ENCODE results near the gene CIRBP. TPM values are rescaled to one million over a fixed set of nuclear protein-coding genes. Genes with fewer than 3 reads are reported as not detected.

Gene CIRBP
- total and polyA plus RNA-seq, 9 of the 15 experiments (the other 6 are each of a cell fraction or from before 2014, with no cell fraction given): 20.5 to 327 (median 176) TPM

DNA sequence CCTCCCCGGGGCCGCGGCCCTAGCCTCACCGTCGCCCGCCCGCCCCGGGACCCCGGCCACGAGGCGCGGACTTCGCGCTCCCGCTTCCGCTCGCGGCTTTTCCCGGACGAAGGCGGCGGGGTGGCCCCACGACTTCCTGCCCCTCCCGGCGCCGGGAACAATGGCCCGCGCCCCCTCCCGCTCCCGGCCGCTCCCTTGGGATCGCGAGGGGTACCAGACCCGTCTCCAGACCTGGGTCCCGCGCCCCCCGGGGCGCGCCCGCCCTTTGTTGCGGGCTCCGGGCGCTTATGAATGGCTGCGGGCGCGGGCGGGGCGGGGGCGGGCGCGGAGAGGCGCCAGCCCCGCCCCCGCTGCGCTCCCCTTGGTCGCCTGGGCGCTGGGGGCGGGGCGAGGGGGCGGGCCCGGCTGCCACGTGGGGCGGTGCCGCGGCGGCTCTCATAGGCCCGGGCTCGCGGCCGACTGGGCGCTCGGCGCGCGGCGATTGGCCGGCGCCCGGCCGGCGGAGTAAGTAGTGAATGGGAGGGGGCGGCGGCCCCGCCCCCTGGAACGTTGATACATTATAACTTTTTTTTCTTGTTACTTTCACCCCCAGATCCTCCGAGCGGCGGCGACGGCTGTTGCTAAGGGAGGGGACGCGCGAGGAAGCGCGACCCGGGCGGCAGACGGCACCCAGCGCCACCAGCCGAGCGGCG is 19.7 kb upstream of the CIRBP start (continued):
- TF ChIP-seq RAD51 (IDR thresholded peaks at IDR 0.05; ENCODE audit: borderline replicate concordance, low read depth): no peak
- no peak for TF ChIP-seq ZBTB8A (IDR thresholded peaks at IDR 0.05; ENCODE audit: partially characterized antibody)
- no peak for TF ChIP-seq TAF9B (IDR thresholded peaks at IDR 0.05; ENCODE audit: partially characterized antibody)
- TF ChIP-seq SLC30A9 (CRISPR knock-in tag; IDR thresholded peaks at IDR 0.05): no peak
- TF ChIP-seq TAF7 (tag; IDR thresholded peaks at IDR 0.05): no peak
- no peak for TF ChIP-seq ARID2 (IDR thresholded peaks at IDR 0.05)
- no peak for TF ChIP-seq ZNF830 (CRISPR knock-in tag; IDR thresholded peaks at IDR 0.05)
- no peak for TF ChIP-seq XRCC3 (IDR thresholded peaks at IDR 0.05)
- TF ChIP-seq PHB2 (IDR thresholded peaks at IDR 0.05; ENCODE audit: low read depth): no peak
- TF ChIP-seq PCBP1 (IDR thresholded peaks at IDR 0.05; ENCODE audit: low read depth, low read length, poor library complexity, severe bottlenecking): peak; percentile 86
- no peak for TF ChIP-seq MAFG (tag; conservative IDR thresholded peaks at IDR 0.05)
- TF ChIP-seq, protein P1, sequence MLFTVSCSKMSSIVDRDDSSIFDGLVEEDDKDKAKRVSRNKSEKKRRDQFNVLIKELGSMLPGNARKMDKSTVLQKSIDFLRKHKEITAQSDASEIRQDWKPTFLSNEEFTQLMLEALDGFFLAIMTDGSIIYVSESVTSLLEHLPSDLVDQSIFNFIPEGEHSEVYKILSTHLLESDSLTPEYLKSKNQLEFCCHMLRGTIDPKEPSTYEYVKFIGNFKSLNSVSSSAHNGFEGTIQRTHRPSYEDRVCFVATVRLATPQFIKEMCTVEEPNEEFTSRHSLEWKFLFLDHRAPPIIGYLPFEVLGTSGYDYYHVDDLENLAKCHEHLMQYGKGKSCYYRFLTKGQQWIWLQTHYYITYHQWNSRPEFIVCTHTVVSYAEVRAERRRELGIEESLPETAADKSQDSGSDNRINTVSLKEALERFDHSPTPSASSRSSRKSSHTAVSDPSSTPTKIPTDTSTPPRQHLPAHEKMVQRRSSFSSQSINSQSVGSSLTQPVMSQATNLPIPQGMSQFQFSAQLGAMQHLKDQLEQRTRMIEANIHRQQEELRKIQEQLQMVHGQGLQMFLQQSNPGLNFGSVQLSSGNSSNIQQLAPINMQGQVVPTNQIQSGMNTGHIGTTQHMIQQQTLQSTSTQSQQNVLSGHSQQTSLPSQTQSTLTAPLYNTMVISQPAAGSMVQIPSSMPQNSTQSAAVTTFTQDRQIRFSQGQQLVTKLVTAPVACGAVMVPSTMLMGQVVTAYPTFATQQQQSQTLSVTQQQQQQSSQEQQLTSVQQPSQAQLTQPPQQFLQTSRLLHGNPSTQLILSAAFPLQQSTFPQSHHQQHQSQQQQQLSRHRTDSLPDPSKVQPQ (CRISPR knock-in tag; IDR thresholded peaks at IDR 0.05; ENCODE audit: borderline replicate concordance): no peak
- peak in 1 of 2 experiments; percentile 7; a peak in 1 of 4 replicates for TF ChIP-seq TBL1XR1 (IDR thresholded peaks at IDR 0.05; ENCODE audit: low read length in 2 of 2)
- TF ChIP-seq RFX5 (IDR thresholded peaks at IDR 0.05; ENCODE audit: low read depth, low read length): no peak
- no peak for TF ChIP-seq IFI16 (CRISPR knock-in tag; IDR thresholded peaks at IDR 0.05)
- peak; percentile 70; the same call in 1 of the 2 replicates for TF ChIP-seq POLR2AphosphoS5 (IDR thresholded peaks at IDR 0.05; ENCODE audit: control insufficient read depth, insufficient read depth, low read depth, low read length)
- TF ChIP-seq ZNF263 (CRISPR knock-in tag; IDR thresholded peaks at IDR 0.05; ENCODE audit: borderline replicate concordance): no peak
- no peak for TF ChIP-seq BCL6 (CRISPR knock-in tag; IDR thresholded peaks at IDR 0.05)
- no peak for TF ChIP-seq SMARCB1 (IDR thresholded peaks at IDR 0.05; ENCODE audit: insufficient read length, low read depth)
- TF ChIP-seq, protein P2, sequence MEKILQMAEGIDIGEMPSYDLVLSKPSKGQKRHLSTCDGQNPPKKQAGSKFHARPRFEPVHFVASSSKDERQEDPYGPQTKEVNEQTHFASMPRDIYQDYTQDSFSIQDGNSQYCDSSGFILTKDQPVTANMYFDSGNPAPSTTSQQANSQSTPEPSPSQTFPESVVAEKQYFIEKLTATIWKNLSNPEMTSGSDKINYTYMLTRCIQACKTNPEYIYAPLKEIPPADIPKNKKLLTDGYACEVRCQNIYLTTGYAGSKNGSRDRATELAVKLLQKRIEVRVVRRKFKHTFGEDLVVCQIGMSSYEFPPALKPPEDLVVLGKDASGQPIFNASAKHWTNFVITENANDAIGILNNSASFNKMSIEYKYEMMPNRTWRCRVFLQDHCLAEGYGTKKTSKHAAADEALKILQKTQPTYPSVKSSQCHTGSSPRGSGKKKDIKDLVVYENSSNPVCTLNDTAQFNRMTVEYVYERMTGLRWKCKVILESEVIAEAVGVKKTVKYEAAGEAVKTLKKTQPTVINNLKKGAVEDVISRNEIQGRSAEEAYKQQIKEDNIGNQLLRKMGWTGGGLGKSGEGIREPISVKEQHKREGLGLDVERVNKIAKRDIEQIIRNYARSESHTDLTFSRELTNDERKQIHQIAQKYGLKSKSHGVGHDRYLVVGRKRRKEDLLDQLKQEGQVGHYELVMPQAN (IDR thresholded peaks at IDR 0.05; ENCODE audit: borderline replicate concordance): no peak
- TF ChIP-seq SMAD4 (CRISPR knock-in tag; conservative IDR thresholded peaks at IDR 0.05): 0 out of 2 replicates have a peak, but pooled peaks have one; percentile 13
- TF ChIP-seq ZNF184 (CRISPR knock-in tag; IDR thresholded peaks at IDR 0.05): no peak
- no peak for TF ChIP-seq CBFA2T3 (IDR thresholded peaks at IDR 0.05)
- TF ChIP-seq RBM15 (IDR thresholded peaks at IDR 0.05; ENCODE audit: insufficient read depth, low read length): no peak
- no peak for TF ChIP-seq CEBPG (CRISPR knock-in tag; IDR thresholded peaks at IDR 0.05)
- no peak for TF ChIP-seq CEBPG (tag; conservative IDR thresholded peaks at IDR 0.05 in 1 of 2, IDR thresholded peaks at IDR 0.05 in 1 of 2)
- no peak for TF ChIP-seq HLTF (IDR thresholded peaks at IDR 0.05)
- TF ChIP-seq ZNF707 (CRISPR knock-in tag; conservative IDR thresholded peaks at IDR 0.05): no peak

Data from K562 (cell line).